Measurements from ENCODE around the gene AIFM2.
"Not testable (repeated sequence)": the region's sequence is repeated elsewhere in the genome, so short reads cannot be mapped to it uniquely, and the experiment has no call there.

Gene AIFM2

GRCh38 chr10:70121281-70121949 is 11.2 kb downstream of the AIFM2 start:
- no peak for DNase-seq (ENCODE audit: low read depth)

GRCh38 chr10:70120417-70120816 is 12.2 kb downstream of the AIFM2 start:
- DNase-seq (ENCODE audit: low read depth) = no peak

- DNase-seq (ENCODE audit: low read depth) = no peak
Measured at GRCh38 chr10:70119623-70120022, 13.0 kb downstream of the AIFM2 start.

GRCh38 chr10:70119197-70119596 is 13.4 kb downstream of the AIFM2 start:
- DNase-seq (ENCODE audit: low read depth) = no peak

- DNase-seq (ENCODE audit: low read depth) = no peak
Measured at GRCh38 chr10:70118196-70118595, 14.4 kb downstream of the AIFM2 start.

- DNase-seq (ENCODE audit: low read depth) = no peak
Measured at GRCh38 chr10:70117646-70118045, 15.0 kb downstream of the AIFM2 start.

- no peak for DNase-seq (ENCODE audit: low read depth)
Measured at GRCh38 chr10:70115948-70116682, 16.5 kb downstream of the AIFM2 start.

- DNase-seq (ENCODE audit: low read depth) = no peak
Measured at GRCh38 chr10:70114902-70115301, 17.7 kb downstream of the AIFM2 start.

GRCh38 chr10:70112071-70112470 is 20.6 kb downstream of the AIFM2 start:
- DNase-seq (ENCODE audit: low read depth) = no peak

- no peak for DNase-seq (ENCODE audit: low read depth)
Measured at GRCh38 chr10:70111496-70111895, 21.1 kb downstream of the AIFM2 start.

GRCh38 chr10:70109064-70109729 is 23.4 kb downstream of the AIFM2 start:
- no peak for DNase-seq (ENCODE audit: low read depth)

GRCh38 chr10:70106958-70107791 is 25.4 kb downstream of the AIFM2 start:
- no peak for DNase-seq (ENCODE audit: low read depth)

GRCh38 chr10:70101668-70102067 is 31.0 kb downstream of the AIFM2 start:
- no peak for DNase-seq (ENCODE audit: low read depth)

- not testable (repeated sequence) for DNase-seq (ENCODE audit: low read depth)
Measured at GRCh38 chr10:70101068-70101562, 31.5 kb downstream of the AIFM2 start.

- DNase-seq (ENCODE audit: low read depth) = no peak
Measured at GRCh38 chr10:70098271-70098670, 34.4 kb downstream of the AIFM2 start.

- no peak for DNase-seq (ENCODE audit: low read depth)
Measured at GRCh38 chr10:70097459-70097858, 35.2 kb downstream of the AIFM2 start.

- no peak for DNase-seq (ENCODE audit: low read depth)
Measured at GRCh38 chr10:70096705-70097420, 35.8 kb downstream of the AIFM2 start.

- no peak for DNase-seq (ENCODE audit: low read depth)
Measured at GRCh38 chr10:70096016-70096704, 36.5 kb downstream of the AIFM2 start.

- no peak for DNase-seq (ENCODE audit: low read depth)
Measured at GRCh38 chr10:70094250-70094649, 38.4 kb downstream of the AIFM2 start.

GRCh38 chr10:70093335-70093944 is 39.2 kb downstream of the AIFM2 start:
- no peak for DNase-seq (ENCODE audit: low read depth)

- DNase-seq (ENCODE audit: low read depth) = no peak
Measured at GRCh38 chr10:70092389-70092718, 40.3 kb downstream of the AIFM2 start.

All from stimulated activated CD8-positive, alpha-beta memory T cell treated with anti-CD3 and anti-CD28 coated beads, Interleukin-15, amount 100 ng/mL, for 24 hours (primary cell).